ENCODE data around the gene ASTN2. TPM values are rescaled to one million over a fixed set of nuclear protein-coding genes. Genes with fewer than 3 reads are reported as not detected.

ASTN2 gene
- total RNA-seq, 4 donors from 2014 or later = 4.0 to 7.0 (median 4.9) TPM

- no peak for TF ChIP-seq CTCF (IDR thresholded peaks at IDR 0.05)
- no peak for TF ChIP-seq EP300 (IDR thresholded peaks at IDR 0.05)
- no peak for TF ChIP-seq POLR2A (IDR thresholded peaks at IDR 0.05)
- TF ChIP-seq POLR2AphosphoS5 (IDR thresholded peaks at IDR 0.05) = no peak
- Histone ChIP-seq H3K27ac (no peak overlapping the region), H3K4me3 (no peak overlapping the region), H3K36me3 (no peaks in the 10 kb centered on the region), H3K27me3 (no peaks in the 10 kb centered on the region), H3K4me1 (no peaks in the 10 kb centered on the region), H3K9me3 (no peaks in the 10 kb centered on the region)
- 37 to 41% methylated on average over 2 of the region's 2 CpGs for WGBS, 2 donors (ENCODE audit: low coverage in 1 of 2)
- no peak for ATAC-seq
Measured at GRCh38 chr9:116992865-116993264, 422.0 kb downstream of the ASTN2 start.

GRCh38 chr9:116991051-116991450, 423.8 kb downstream of the ASTN2 start:
- Histone ChIP-seq H3K27ac (no peak overlapping the region), H3K9me3 (no peaks in the 10 kb centered on the region), H3K4me3 (no peak overlapping the region), H3K36me3 (no peaks in the 10 kb centered on the region), H3K27me3 (no peaks in the 10 kb centered on the region), H3K4me1 (no peaks in the 10 kb centered on the region)
- ATAC-seq = no peak
- no peak for TF ChIP-seq CTCF (IDR thresholded peaks at IDR 0.05)
- TF ChIP-seq POLR2A (IDR thresholded peaks at IDR 0.05) = no peak
- TF ChIP-seq EP300 (IDR thresholded peaks at IDR 0.05) = no peak
- no peak for TF ChIP-seq POLR2AphosphoS5 (IDR thresholded peaks at IDR 0.05)
- 86 to 100% methylated on average over 1 to 2 of the region's 2 CpGs for WGBS, 2 donors (ENCODE audit: low coverage in 1 of 2)

- no peak overlapping the region for H3K27ac ChIP-seq
- H3K4me1 ChIP-seq = no peaks in the 10 kb centered on the region
- no peak for TF ChIP-seq POLR2AphosphoS5 (IDR thresholded peaks at IDR 0.05)
- no peak for TF ChIP-seq CTCF (IDR thresholded peaks at IDR 0.05)
- no peak for TF ChIP-seq EP300 (IDR thresholded peaks at IDR 0.05)
- TF ChIP-seq POLR2A (IDR thresholded peaks at IDR 0.05) = no peak
- 40% methylated on average over 1 of the region's 1 CpG; no CpG with 5 or more reads in 1 of the 2 donors for WGBS, 2 donors (ENCODE audit: low coverage in 1 of 2)
- no peak for ATAC-seq
- no peak overlapping the region for H3K4me3 ChIP-seq
- no peaks in the 10 kb centered on the region for H3K9me3 ChIP-seq
- H3K27me3 ChIP-seq = no peaks in the 10 kb centered on the region
- no peaks in the 10 kb centered on the region for H3K36me3 ChIP-seq
Measured at GRCh38 chr9:116990592-116990991, 424.3 kb downstream of the ASTN2 start.

- WGBS, 2 donors (ENCODE audit: low coverage in 1 of 2) = 62 to 71% methylated on average over 4 to 5 of the region's 5 CpGs
Measured at GRCh38 chr9:116987721-116988485, 427.0 kb downstream of the ASTN2 start.

GRCh38 chr9:116986015-116986414, 428.8 kb downstream of the ASTN2 start:
- no peak for ATAC-seq
- H3K27ac ChIP-seq = no peak overlapping the region
- H3K27me3 ChIP-seq = no peaks in the 10 kb centered on the region
- WGBS, 2 donors (ENCODE audit: low coverage in 1 of 2) = 51 to 58% methylated on average over 4 to 5 of the region's 7 CpGs
- no peak overlapping the region for H3K4me3 ChIP-seq
- no peaks in the 10 kb centered on the region for H3K9me3 ChIP-seq
- no peaks in the 10 kb centered on the region for H3K36me3 ChIP-seq
- no peak for TF ChIP-seq POLR2AphosphoS5 (IDR thresholded peaks at IDR 0.05)
- TF ChIP-seq CTCF (IDR thresholded peaks at IDR 0.05) = no peak
- TF ChIP-seq EP300 (IDR thresholded peaks at IDR 0.05) = no peak
- TF ChIP-seq POLR2A (IDR thresholded peaks at IDR 0.05) = no peak
- H3K4me1 ChIP-seq = no peaks in the 10 kb centered on the region

More at GRCh38 chr9:116987721-116988485, 427.0 kb downstream of the ASTN2 start:
- H3K4me3 ChIP-seq = no peak overlapping the region
- H3K4me1 ChIP-seq = no peaks in the 10 kb centered on the region
- no peaks in the 10 kb centered on the region for H3K9me3 ChIP-seq
- no peak for ATAC-seq
- H3K27ac ChIP-seq = no peak overlapping the region
- no peaks in the 10 kb centered on the region for H3K27me3 ChIP-seq
- H3K36me3 ChIP-seq = no peaks in the 10 kb centered on the region
- TF ChIP-seq EP300 (IDR thresholded peaks at IDR 0.05) = no peak
